ENCODE data around the gene TACSTD2.

DNA sequence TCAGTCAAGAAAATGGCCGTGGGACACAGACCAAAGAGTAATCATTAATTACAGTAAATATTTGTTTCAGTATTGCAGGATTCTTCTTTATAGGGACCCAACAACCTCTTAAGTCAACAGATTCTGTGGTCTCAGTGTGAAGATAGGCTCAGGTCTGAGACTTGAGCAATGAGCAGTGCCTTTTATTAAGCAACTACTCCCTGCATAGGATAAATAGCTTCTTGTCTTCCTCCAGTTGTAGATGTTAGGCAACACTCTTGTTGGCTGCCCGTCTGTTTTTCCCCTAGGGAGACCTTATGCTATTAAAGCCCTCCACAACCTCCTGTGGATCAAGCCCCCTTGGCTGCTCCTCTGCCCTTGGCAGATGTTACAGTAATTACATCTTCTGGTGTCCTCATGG, 28.7 kb downstream of the TACSTD2 start:
- TF ChIP-seq CTCF (IDR thresholded peaks at IDR 0.05 in 2 of 3, conservative IDR thresholded peaks at IDR 0.05 in 1 of 3; ENCODE audit: borderline replicate concordance in 1 of 3, insufficient read depth in 1 of 3, low read depth in 2 of 3, low read length in 2 of 3) (no peak), CEBPB (IDR thresholded peaks at IDR 0.05; ENCODE audit: low read depth) (no peak), EZH2 (IDR thresholded peaks at IDR 0.05) (no peak), POLR2A (IDR thresholded peaks at IDR 0.05; ENCODE audit: borderline replicate concordance, extremely low read depth, insufficient read depth, insufficient read length) (no peak), EZH2phosphoT487 (IDR thresholded peaks at IDR 0.05; ENCODE audit: borderline replicate concordance) (no peak), EGR1 (IDR thresholded peaks at IDR 0.05; ENCODE audit: low read depth) (no peak)
